Activated B cell treated with CpG ODN at 0.5 μM for 24 hours (primary cell): Measurements from ENCODE around the gene SERPINA1. TPM values are rescaled to one million over a fixed set of nuclear protein-coding genes. Genes with fewer than 3 reads are reported as not detected.
"Not testable (repeated sequence)": the region's sequence is repeated elsewhere in the genome, so short reads cannot be mapped to it uniquely, and the experiment has no call there.

Source experiments
- ATAC-seq: fragments of 200-7000 bp; cut with Tn5 transposase; one replicate; pipeline ENCODE4 v1.10.0; 2021; ENCODE audit warnings: low read depth, mild to moderate bottlenecking, moderate library complexity
- CTCF ChIA-PET: fragments of 350-600 bp; sonication (Branson Sonifier 250); formaldehyde crosslinking; loops from one replicate; lab custom pipeline; 2021; ENCODE audit warnings: antibody characterized with exemption; lab: Charles Lee
- POLR2A ChIA-PET: fragments of 350-600 bp; sonication (Branson Sonifier 250); formaldehyde crosslinking; loops from one replicate; lab custom pipeline; 2021; ENCODE audit warnings: antibody characterized with exemption; lab: Charles Lee
- DNase-seq: peaks from one replicate; pipeline ENCODE4 v3.0.0; 2022
- H3K27ac Mint-ChIP-seq: one replicate; pipeline ENCODE4 v1.8.0; 2020; ENCODE audit warnings: mixed read lengths
- H3K27me3 Mint-ChIP-seq: one replicate; pipeline ENCODE4 v1.8.0; 2021; ENCODE audit warnings: mixed read lengths
- H3K36me3 Mint-ChIP-seq: one replicate; pipeline ENCODE4 v1.8.0; 2021; ENCODE audit warnings: low read depth, mixed read lengths
- H3K4me1 Mint-ChIP-seq: one replicate; pipeline ENCODE4 v1.8.0; 2021; ENCODE audit warnings: mixed read lengths
- H3K4me3 Mint-ChIP-seq: one replicate; pipeline ENCODE4 v1.8.0; 2020; ENCODE audit warnings: mild to moderate bottlenecking, mixed read lengths
- H3K9me3 Mint-ChIP-seq: one replicate; pipeline ENCODE4 v1.8.0; 2020; ENCODE audit warnings: mixed read lengths
- intact Hi-C: fragments of 100-400 bp; cut with micrococcal nuclease; formaldehyde crosslinking; loops from one replicate; pipeline ENCODE4 v1.15.1; 2024
- total RNA-seq: library from RNA; stranded (reverse); gene quantifications from 2 replicates; pipeline ENCODE4 v1.2.3, GENCODE V29; 2022
- TF ChIP-seq, protein P1 (sequence below): fragments of 200-600 bp; IDR thresholded peaks from one replicate; pipeline ENCODE4 v1.8.0; 2022; ENCODE audit warnings: antibody characterized with exemption, mild to moderate bottlenecking

The SERPINA1 gene
- total RNA-seq, 1 donor from 2014 or later = 0.31 TPM

DNA sequence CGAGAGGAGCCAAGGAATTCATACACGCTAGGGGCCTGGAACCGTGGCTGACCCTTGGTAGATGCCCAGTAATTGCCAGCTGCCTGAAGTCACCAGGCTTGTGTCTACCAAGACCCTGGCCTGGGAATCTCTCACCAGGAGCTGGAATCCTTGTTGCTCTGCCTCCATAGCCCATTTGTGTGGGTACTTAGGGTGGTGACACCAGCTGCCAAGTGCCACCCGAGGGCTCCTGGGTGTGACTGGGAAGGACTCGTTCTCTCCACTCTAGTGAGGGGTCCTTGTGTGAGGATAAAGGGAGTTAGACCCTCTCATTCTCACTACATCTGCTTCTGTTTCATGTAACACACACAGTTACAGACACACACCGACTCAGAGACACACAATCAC lies 17.9 kb downstream of the SERPINA1 start:
- ATAC-seq = no peak
- intact Hi-C loops = no loop called here
- CTCF ChIA-PET = no interaction called here

DNA sequence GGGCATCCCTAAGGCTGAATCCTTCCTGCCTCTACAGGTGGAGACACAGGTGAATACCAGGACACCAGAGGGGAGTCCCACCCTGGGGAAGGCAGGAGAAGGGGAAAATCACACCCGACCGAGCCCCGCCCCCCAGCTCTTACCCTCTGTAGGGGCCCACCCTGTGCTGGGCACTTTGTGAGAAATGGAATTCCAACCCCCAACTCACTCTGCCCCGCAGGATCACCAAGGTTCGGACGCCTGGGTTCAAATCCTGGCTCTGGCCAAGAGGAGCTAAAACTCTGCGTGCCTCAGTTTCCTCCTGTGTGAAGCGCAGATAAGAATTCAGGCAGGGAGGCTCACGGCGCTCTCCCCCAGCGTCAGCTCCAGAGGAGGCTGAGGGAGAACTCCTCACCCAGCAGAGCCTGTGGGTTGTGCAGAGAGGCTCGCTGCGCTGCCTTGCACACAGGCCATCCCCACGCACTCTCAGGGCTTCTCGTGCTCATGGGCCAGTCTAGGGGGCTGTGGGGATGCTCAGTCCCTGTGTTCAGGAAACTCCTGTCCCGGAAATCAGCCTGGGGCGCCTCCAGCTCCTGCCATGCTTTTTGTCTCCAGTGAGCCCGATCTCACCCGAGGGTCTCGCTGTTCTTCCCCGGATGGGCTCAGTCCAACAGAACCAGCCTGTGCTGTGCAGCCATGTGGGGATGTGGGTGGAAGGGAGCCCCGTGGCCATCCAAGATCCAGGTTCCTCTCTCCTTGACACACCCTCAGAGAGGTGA lies 18.5 kb downstream of the SERPINA1 start:
- H3K9me3 Mint-ChIP-seq, intact Hi-C loops, H3K4me3 Mint-ChIP-seq, CTCF ChIA-PET, H3K27me3 Mint-ChIP-seq, POLR2A ChIA-PET, H3K4me1 Mint-ChIP-seq, H3K36me3 Mint-ChIP-seq, ATAC-seq, H3K27ac Mint-ChIP-seq, DNase-seq: not testable (repeated sequence)

More for the DNA sequence above, 17.9 kb downstream of the SERPINA1 start:
- Mint-ChIP-seq H3K4me1 (no peaks in the 10 kb centered on the region), H3K36me3 (no peaks in the 10 kb centered on the region), H3K4me3 (no peak overlapping the region), H3K27me3 (peaks cover 4% of the 10 kb centered on the region), H3K9me3 (no peaks in the 10 kb centered on the region), H3K27ac (no peak overlapping the region)
- DNase-seq = no peak
- POLR2A ChIA-PET = no interaction called here
- TF ChIP-seq, protein P1, sequence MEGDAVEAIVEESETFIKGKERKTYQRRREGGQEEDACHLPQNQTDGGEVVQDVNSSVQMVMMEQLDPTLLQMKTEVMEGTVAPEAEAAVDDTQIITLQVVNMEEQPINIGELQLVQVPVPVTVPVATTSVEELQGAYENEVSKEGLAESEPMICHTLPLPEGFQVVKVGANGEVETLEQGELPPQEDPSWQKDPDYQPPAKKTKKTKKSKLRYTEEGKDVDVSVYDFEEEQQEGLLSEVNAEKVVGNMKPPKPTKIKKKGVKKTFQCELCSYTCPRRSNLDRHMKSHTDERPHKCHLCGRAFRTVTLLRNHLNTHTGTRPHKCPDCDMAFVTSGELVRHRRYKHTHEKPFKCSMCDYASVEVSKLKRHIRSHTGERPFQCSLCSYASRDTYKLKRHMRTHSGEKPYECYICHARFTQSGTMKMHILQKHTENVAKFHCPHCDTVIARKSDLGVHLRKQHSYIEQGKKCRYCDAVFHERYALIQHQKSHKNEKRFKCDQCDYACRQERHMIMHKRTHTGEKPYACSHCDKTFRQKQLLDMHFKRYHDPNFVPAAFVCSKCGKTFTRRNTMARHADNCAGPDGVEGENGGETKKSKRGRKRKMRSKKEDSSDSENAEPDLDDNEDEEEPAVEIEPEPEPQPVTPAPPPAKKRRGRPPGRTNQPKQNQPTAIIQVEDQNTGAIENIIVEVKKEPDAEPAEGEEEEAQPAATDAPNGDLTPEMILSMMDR = no peak

DNA sequence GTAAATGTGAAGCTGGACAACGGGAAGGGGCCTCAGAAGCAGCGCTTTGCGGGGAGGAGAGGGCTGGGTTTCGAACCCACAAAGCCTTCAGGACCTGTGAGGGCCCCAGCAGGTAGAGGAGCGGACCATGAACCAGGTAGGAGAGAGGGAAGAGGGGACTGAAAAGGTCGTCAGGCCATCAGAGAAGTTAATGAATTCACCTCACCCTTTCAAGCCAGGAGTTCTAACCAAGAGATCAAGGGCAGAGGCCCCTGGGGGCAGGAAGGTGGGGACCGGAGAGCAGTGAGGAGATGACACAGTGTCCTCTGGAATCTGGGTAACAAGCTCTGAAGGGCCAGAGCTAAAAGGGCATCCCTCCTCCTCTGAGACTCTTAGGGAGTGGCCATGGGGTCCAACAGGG lies 19.4 kb downstream of the SERPINA1 start:
- ChIA-PET CTCF (no interaction called here), POLR2A (no interaction called here)
- DNase-seq (no peak), ATAC-seq (no peak)
- no peaks in the 10 kb centered on the region for H3K4me1 Mint-ChIP-seq
- no peaks in the 10 kb centered on the region for H3K36me3 Mint-ChIP-seq
- TF ChIP-seq, protein P1 = no peak
- no peaks in the 10 kb centered on the region for H3K9me3 Mint-ChIP-seq
- H3K27me3 Mint-ChIP-seq = peaks cover 4% of the 10 kb centered on the region
- no peak overlapping the region for H3K27ac Mint-ChIP-seq
- H3K4me3 Mint-ChIP-seq = no peak overlapping the region
- intact Hi-C loops = no loop called here

DNA sequence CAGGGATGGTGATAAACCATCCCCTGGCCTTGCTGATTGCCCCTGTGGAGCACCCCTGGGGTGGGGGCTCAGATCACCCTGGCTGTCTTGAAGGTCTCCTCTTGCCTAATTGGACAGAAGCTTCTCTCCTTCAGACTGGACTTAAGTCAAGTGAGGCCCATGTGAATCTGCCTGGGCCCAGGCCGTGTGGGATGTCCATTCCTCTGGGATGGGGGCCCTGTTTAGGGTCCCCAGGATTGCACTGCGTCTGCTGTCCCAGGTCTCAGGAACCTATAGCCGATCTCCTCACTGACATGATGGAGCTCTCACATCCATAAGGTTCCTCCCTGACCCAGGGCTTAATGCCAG lies 20.2 kb downstream of the SERPINA1 start:
- no peaks in the 10 kb centered on the region for H3K9me3 Mint-ChIP-seq
- peaks cover 4% of the 10 kb centered on the region for H3K27me3 Mint-ChIP-seq
- ATAC-seq = no peak
- POLR2A ChIA-PET = no interaction called here
- H3K36me3 Mint-ChIP-seq = no peaks in the 10 kb centered on the region
- no peak overlapping the region for H3K4me3 Mint-ChIP-seq
- no peaks in the 10 kb centered on the region for H3K4me1 Mint-ChIP-seq
- TF ChIP-seq, protein P1 = no peak
- CTCF ChIA-PET = no interaction called here
- DNase-seq = no peak
- intact Hi-C loops = no loop called here
- no peak overlapping the region for H3K27ac Mint-ChIP-seq

DNA sequence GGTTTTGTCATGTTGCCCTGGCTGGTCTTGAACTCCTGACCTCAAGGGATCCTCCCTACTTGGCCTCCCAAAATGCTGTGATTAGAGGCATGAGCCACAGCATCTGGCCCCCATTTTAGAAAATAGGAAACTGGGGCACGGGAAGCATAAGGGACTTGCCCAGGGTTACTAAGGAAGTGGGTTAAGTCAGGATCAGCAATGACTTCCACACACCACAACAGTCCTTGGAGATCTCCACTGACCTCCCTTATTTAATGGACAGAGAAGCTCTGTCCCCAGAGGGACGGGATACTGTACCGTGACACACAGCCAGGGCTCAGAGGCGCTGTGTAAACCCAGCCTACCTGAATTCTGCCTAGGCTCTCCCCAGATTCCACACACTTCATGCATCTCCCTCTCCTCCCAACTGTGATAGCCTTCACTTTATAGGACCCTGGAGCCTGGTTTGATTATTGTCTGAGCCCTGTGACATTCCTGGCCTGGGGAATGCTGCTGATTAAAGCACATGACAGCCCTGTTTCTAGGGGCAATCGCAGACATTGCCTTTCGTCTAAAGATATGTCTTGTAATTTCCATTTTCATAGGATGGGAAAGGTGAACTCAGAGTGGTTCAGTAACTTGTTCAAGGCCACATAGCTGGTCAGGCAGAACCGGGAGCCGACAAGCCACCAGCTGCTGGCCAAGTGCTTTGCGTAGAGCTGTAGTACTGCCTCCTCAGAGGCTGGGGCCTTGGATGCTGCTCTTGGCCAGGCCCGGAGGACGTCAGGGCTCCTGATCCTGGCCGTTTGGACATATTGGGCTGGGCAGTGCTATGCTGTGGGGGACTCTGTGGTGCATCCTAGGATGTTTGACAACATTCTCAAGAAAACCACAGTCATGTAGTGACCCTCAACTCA lies 20.8 kb downstream of the SERPINA1 start:
- H3K27me3 Mint-ChIP-seq = peaks cover 4% of the 10 kb centered on the region
- no peak for ATAC-seq
- H3K36me3 Mint-ChIP-seq = no peaks in the 10 kb centered on the region
- ChIA-PET CTCF (no interaction called here), POLR2A (no interaction called here)
- H3K4me1 Mint-ChIP-seq = no peaks in the 10 kb centered on the region
- TF ChIP-seq, protein P1 = no peak
- H3K27ac Mint-ChIP-seq = no peak overlapping the region
- H3K4me3 Mint-ChIP-seq = no peak overlapping the region
- DNase-seq = no peak
- H3K9me3 Mint-ChIP-seq = no peaks in the 10 kb centered on the region
- intact Hi-C loops = no loop called here
